HCT116 (cell line): ENCODE results near the gene DEFB128. TPM values are rescaled to one million over a fixed set of nuclear protein-coding genes. Genes with fewer than 3 reads are reported as not detected.

ENCODE experiments used
- ATAC-seq: fragments of 200-7000 bp; cut with Tn5 transposase; 2 replicates; pipeline ENCODE4 v1.9.1; 2020; ENCODE audit warnings: mild to moderate bottlenecking, moderate library complexity
- BruUV-seq: library from RNA; stranded (reverse); fragments of 400-500 nt; replicated peaks from 2 replicates; lab custom pipeline; 2021; lab: Mats Ljungman, UMichigan
- CTCF ChIA-PET: fragments of 300-600 bp; sonication (Branson Sonifier 250); formaldehyde crosslinking; loops from one replicate; lab custom pipeline; 2021; ENCODE audit warnings: antibody characterized with exemption; lab: Charles Lee
- POLR2A ChIA-PET: fragments of 300-600, 350-600 bp; sonication (Branson Sonifier 250); formaldehyde crosslinking; loops from one replicate; lab custom pipeline; 2021; ENCODE audit warnings: antibody characterized with exemption; lab: Charles Lee
- RAD21 ChIA-PET, 2 experiments: fragments of 300-600 bp; sonication (Branson Sonifier 250); formaldehyde crosslinking; loops; one replicate each; lab custom pipeline; 2023; ENCODE audit warnings: low total read pairs in 2 of 2; ENCODE audit not compliant: uncharacterized antibody in 2 of 2, unreplicated experiment in 2 of 2, low non-redundant PET in 1 of 2; lab: Charles Lee
- DNase-seq: peaks from one replicate; pipeline ENCODE4 v3.0.0-alpha.2; 2010; ENCODE audit warnings: low read depth, low spot score
- H2AFZ ChIP-seq: fragments of 200-600 bp; shearing (Covaris generic), sonication (generic); 2 replicates; pipeline ENCODE4 v1.6.1; 2017; ENCODE audit warnings: low read depth, mixed run types, mixed read lengths, antibody characterized with exemption, low read length; ENCODE audit not compliant: poor library complexity, severe bottlenecking
- H3K27ac ChIP-seq: 2 replicates; pipeline ENCODE4 v1.5.1; 2012; ENCODE audit warnings: low read depth, low read length
- H3K27me3 ChIP-seq: fragments of 200-600 bp; sonication (generic); 2 replicates; pipeline ENCODE4 v1.6.1; 2016; ENCODE audit warnings: mixed run types, low read length, mixed read lengths; ENCODE audit not compliant: insufficient read depth
- H3K36me3 ChIP-seq, 2 experiments: fragments of 200-500 bp in 1 of 2; fragments of 200-600 bp in 1 of 2; sonication (Bioruptor generic) in 1 of 2; sonication (generic) in 1 of 2; 2 replicates each; pipeline versions ENCODE4 v1.5.1 to v1.6.1; 2014 to 2016; ENCODE audit warnings: low read length in 2 of 2, inconsistent platforms in 1 of 2, mixed read lengths in 1 of 2, mixed run types in 1 of 2; ENCODE audit not compliant: insufficient read depth in 2 of 2, control insufficient read depth in 1 of 2
- H3K4me1 ChIP-seq, 2 experiments: fragments of 200-600 bp in 1 of 2; sonication (generic) in 1 of 2; 2 replicates each; pipeline versions ENCODE4 v1.5.1 to v1.6.1; 2012 to 2017; ENCODE audit warnings: low read length in 2 of 2, inconsistent platforms in 1 of 2, mild to moderate bottlenecking in 1 of 2, mixed read lengths in 1 of 2, mixed run types in 1 of 2, moderate library complexity in 1 of 2; ENCODE audit not compliant: insufficient read depth in 2 of 2, control insufficient read depth in 1 of 2
- H3K4me2 ChIP-seq: fragments of 200-600 bp; sonication (generic); 2 replicates; pipeline ENCODE4 v1.6.1; 2017; ENCODE audit warnings: mixed run types, low read length, mixed read lengths
- H3K4me3 ChIP-seq, 2 experiments: fragments of 200-600 bp in 1 of 2; sonication (generic) in 1 of 2; replicated peaks in 1 of 2; 2 replicates each; pipeline ENCODE4 v1.5.1; 2011 to 2016; ENCODE audit warnings: low read length in 2 of 2, control low read depth in 1 of 2, low read depth in 1 of 2, mild to moderate bottlenecking in 1 of 2, mixed read lengths in 1 of 2, mixed run types in 1 of 2
- H3K79me2 ChIP-seq: fragments of 200-600 bp; sonication (generic); 2 replicates; pipeline ENCODE4 v1.6.1; 2017; ENCODE audit warnings: mild to moderate bottlenecking, mixed run types, low read length, moderate library complexity, mixed read lengths; ENCODE audit not compliant: insufficient read depth
- H3K9ac ChIP-seq: fragments of 200-600 bp; sonication (generic); 2 replicates; pipeline ENCODE4 v1.6.1; 2016; ENCODE audit warnings: low read length, mixed read lengths
- H3K9me2 ChIP-seq: fragments of 200-600 bp; sonication (generic), shearing (Covaris generic); 2 replicates; pipeline ENCODE4 v1.6.1; 2017; ENCODE audit warnings: mixed run types, mild to moderate bottlenecking, moderate library complexity; ENCODE audit not compliant: insufficient read depth
- H3K9me3 ChIP-seq, 2 experiments: fragments of 200-500 bp in 1 of 2; fragments of 200-600 bp in 1 of 2; sonication (Bioruptor generic) in 1 of 2; sonication (generic) in 1 of 2; 2 replicates each; pipeline ENCODE4 v1.6.1; 2014 to 2017; ENCODE audit warnings: low read length in 2 of 2, mixed read lengths in 2 of 2, inconsistent platforms in 1 of 2, low read depth in 1 of 2, mild to moderate bottlenecking in 1 of 2, mixed run types in 1 of 2, moderate library complexity in 1 of 2; ENCODE audit not compliant: control insufficient read depth in 1 of 2, insufficient read depth in 1 of 2
- H4K20me1 ChIP-seq: fragments of 200-600 bp; sonication (generic), shearing (Covaris generic); 2 replicates; pipeline ENCODE4 v1.6.1; 2017; ENCODE audit warnings: mixed run types, mild to moderate bottlenecking, moderate library complexity; ENCODE audit not compliant: insufficient read depth
- CTCF ChIP-seq, 3 experiments: fragments of 200-600 bp in 1 of 3; sonication (generic) in 1 of 3; IDR thresholded peaks in 2 of 3; conservative IDR thresholded peaks in 1 of 3; 2 replicates each; pipeline ENCODE4 v1.5.1; 2012 to 2017; ENCODE audit warnings: low read depth in 2 of 3, low read length in 2 of 3, antibody characterized with exemption in 1 of 3, borderline replicate concordance in 1 of 3, control low read depth in 1 of 3, mild to moderate bottlenecking in 1 of 3, mixed read lengths in 1 of 3, mixed run types in 1 of 3, moderate library complexity in 1 of 3; ENCODE audit not compliant: insufficient read depth in 1 of 3
- EGR1 ChIP-seq: IDR thresholded peaks from 2 replicates; pipeline ENCODE4 v1.6.1; 2012; ENCODE audit warnings: low read depth
- EZH2 ChIP-seq: fragments of 200-600 bp; sonication (generic); IDR thresholded peaks from 2 replicates; pipeline ENCODE4 v1.6.1; 2017; ENCODE audit warnings: antibody characterized with exemption, mixed run types
- FOSL1 ChIP-seq: IDR thresholded peaks from 2 replicates; pipeline ENCODE4 v1.6.1; 2012; ENCODE audit warnings: low read depth
- JUND ChIP-seq: IDR thresholded peaks from 2 replicates; pipeline ENCODE4 v1.6.1; 2012
- POLR2AphosphoS5 ChIP-seq: IDR thresholded peaks from 2 replicates; pipeline ENCODE4 v1.6.1; 2011; ENCODE audit warnings: mild to moderate bottlenecking, low read depth, low read length, moderate library complexity
- RAD21 ChIP-seq: IDR thresholded peaks from 2 replicates; pipeline ENCODE4 v1.6.1; 2012; ENCODE audit warnings: low read depth, mild to moderate bottlenecking
- REST ChIP-seq: IDR thresholded peaks from 2 replicates; pipeline ENCODE4 v1.6.1; 2012; ENCODE audit warnings: low read depth
- SP1 ChIP-seq: IDR thresholded peaks from 2 replicates; pipeline ENCODE4 v1.6.1; 2012; ENCODE audit warnings: low read depth
- intact Hi-C: fragments of 100-400 bp; cut with micrococcal nuclease; formaldehyde crosslinking; loops from 2 replicates; pipeline ENCODE4 v1.10.0; 2022
- total RNA-seq: library from RNA; stranded (reverse); gene quantifications from one replicate; pipeline ENCODE4 v1.2.1, GENCODE V29; 2021; ENCODE audit not compliant: unreplicated experiment

Gene DEFB128
- total RNA-seq, 1 experiment from 2014 or later = not detected

- no peak overlapping the region for H3K4me2 ChIP-seq
- no peak for TF ChIP-seq POLR2AphosphoS5
- peak; percentile 50 to 80 (median 62); a peak in 5 of 6 replicates for TF ChIP-seq CTCF (IDR thresholded peaks at IDR 0.05 in 2 of 3, conservative IDR thresholded peaks at IDR 0.05 in 1 of 3; ENCODE audit: borderline replicate concordance in 1 of 3, insufficient read depth in 1 of 3, low read depth in 2 of 3, low read length in 2 of 3)
- no peak for TF ChIP-seq EGR1
- TF ChIP-seq EZH2 = no peak
- peak; percentile 85 for TF ChIP-seq RAD21
- TF ChIP-seq JUND = no peak
- no peak for TF ChIP-seq SP1
- TF ChIP-seq REST = no peak
- no peak for TF ChIP-seq FOSL1
- no peak overlapping the region for H3K4me3 ChIP-seq
- no peak overlapping the region for H2AFZ ChIP-seq
- H3K27ac ChIP-seq = no peak overlapping the region
- H3K36me3 ChIP-seq = no peaks in the 10 kb centered on the region
- POLR2A ChIA-PET = no interaction called here
- H3K9ac ChIP-seq = no peak overlapping the region
- H3K27me3 ChIP-seq = peaks cover 17% of the 10 kb centered on the region; the same call in 1 of the 2 replicates
- intact Hi-C loops = no loop called here
- ATAC-seq = peak; percentile 95
- BruUV-seq = no TSS peak
- RAD21 ChIA-PET = interaction anchor here in 1 of 2 experiments (0.6 kb wide), 1 partner anchor 105 kb away, joined by 3 read pairs; no protein-coding TSS in a partner anchor
- no peaks in the 10 kb centered on the region for H3K9me3 ChIP-seq
- DNase-seq = peak; percentile 27
- no peaks in the 10 kb centered on the region for H3K4me1 ChIP-seq
- no peaks in the 10 kb centered on the region for H3K9me2 ChIP-seq
- H4K20me1 ChIP-seq = no peaks in the 10 kb centered on the region
- H3K79me2 ChIP-seq = no peaks in the 10 kb centered on the region
- CTCF ChIA-PET = interaction anchor here (1.2 to 1.5 kb wide), 3 partner anchors 10 to 112 kb away, joined by 3 to 5 read pairs (median 3); no protein-coding TSS in a partner anchor
Measured at GRCh38 chr20:219290-220115, 30.0 kb upstream of the DEFB128 start.
